Lower lobe of right lung (tissue), 2 donors: ENCODE results near the gene TEC. TPM values are rescaled to one million over a fixed set of nuclear protein-coding genes. Genes with fewer than 3 reads are reported as not detected.
"Not testable (repeated sequence)": the region's sequence is repeated elsewhere in the genome, so short reads cannot be mapped to it uniquely, and the experiment has no call there.

Source experiments
- ATAC-seq, 2 donors: fragments of 200-7000 bp; cut with Tn5 transposase; one replicate each; pipeline ENCODE4 v1.9.1; 2020 to 2022; ENCODE audit warnings: mild to moderate bottlenecking in 2 of 2, moderate library complexity in 2 of 2
- DNase-seq: peaks from one replicate; pipeline ENCODE4 v3.0.0-alpha.2; 2020
- H3K27ac ChIP-seq: fragments of 200-600 bp; one replicate; pipeline ENCODE4 v1.8.0; 2022
- H3K27me3 ChIP-seq: fragments of 200-600 bp; one replicate; pipeline ENCODE4 v1.8.0; 2022; ENCODE audit warnings: low read depth
- H3K36me3 ChIP-seq: fragments of 200-600 bp; one replicate; pipeline ENCODE4 v1.8.0; 2022; ENCODE audit warnings: mild to moderate bottlenecking
- H3K4me1 ChIP-seq: fragments of 200-600 bp; one replicate; pipeline ENCODE4 v1.8.0; 2022
- H3K4me3 ChIP-seq: fragments of 200-600 bp; one replicate; pipeline ENCODE4 v1.8.0; 2022; ENCODE audit warnings: mild to moderate bottlenecking
- H3K9me3 ChIP-seq: fragments of 200-600 bp; one replicate; pipeline ENCODE4 v1.8.0; 2022
- CTCF ChIP-seq: fragments of 200-600 bp; IDR thresholded peaks from one replicate; pipeline ENCODE4 v1.8.0; 2022; ENCODE audit warnings: antibody characterized with exemption, mild to moderate bottlenecking
- intact Hi-C: fragments of 100-400 bp; cut with DNase I; formaldehyde crosslinking; loops from one replicate; pipeline ENCODE4 v1.11.0; 2022
- long read RNA-seq: library from polyadenylated mRNA; unstranded; transcript quantifications from one replicate; pipeline ENCODE4 v2.0.0, GENCODE V29; 2021
- total RNA-seq: library from RNA; stranded (reverse); fragmentation: NEBNext Ultra II Directional; extraction: Animal tissue kit (Norgen Biotek cat#: 25700); gene quantifications from one replicate; pipeline ENCODE4 v1.2.1, GENCODE V29; 2021
- donor health status: DM: no; HTN: yes; CAD: no; lungs with severe emphysema.

The TEC gene
- total RNA-seq: 7.4 TPM
- long read RNA-seq, transcript TEC-201 (18 exons, 3,687 nt): major isoform, 10 of 25 reads
- long read RNA-seq, partial matches to known transcripts: 6 of 25 reads
- long read RNA-seq, other reads (novel, unspliced or antisense): 9 of 25 reads

GRCh38 chr4:48268956-48269860 lies at the start of gene TEC:
TEC (minus strand) TSS chr4:48269838; CDS start chr4:48228614, 41,224 bp downstream.
- DNase-seq (peak; percentile 84), ATAC-seq (peak; percentile 78 to 81)
- no peaks in the 10 kb centered on the region for H3K27me3 ChIP-seq
- H3K4me1 ChIP-seq: peaks cover 15% of the 10 kb centered on the region
- peak within 1 kb of the TSS; percentile 87 for H3K4me3 ChIP-seq
- peak within 1 kb of the TSS; percentile 91 for H3K27ac ChIP-seq
- no peak for TF ChIP-seq CTCF
- H3K9me3 ChIP-seq: no peaks in the 10 kb centered on the region
- intact Hi-C loops: no loop called here
- no peaks in the 10 kb centered on the region for H3K36me3 ChIP-seq

GRCh38 chr4:48315728-48316630 lies 46.3 kb upstream of the TEC start:
- TF ChIP-seq CTCF: peak; percentile 57
- Histone ChIP-seq H3K27ac (no peak overlapping the region), H3K9me3 (no peaks in the 10 kb centered on the region), H3K4me1 (no peaks in the 10 kb centered on the region), H3K27me3 (no peaks in the 10 kb centered on the region), H3K4me3 (no peak overlapping the region), H3K36me3 (no peaks in the 10 kb centered on the region)
- DNase-seq (no peak), ATAC-seq (peak; percentile 9 to 70)
- intact Hi-C loops: no loop called here

GRCh38 chr4:48314746-48315145 lies 45.1 kb upstream of the TEC start:
- H3K27ac ChIP-seq, DNase-seq, H3K36me3 ChIP-seq, H3K4me1 ChIP-seq, intact Hi-C loops, H3K9me3 ChIP-seq, ATAC-seq, H3K4me3 ChIP-seq, H3K27me3 ChIP-seq: not testable (repeated sequence)

- ATAC-seq (no peak), DNase-seq (no peak)
- Histone ChIP-seq H3K4me1 (no peaks in the 10 kb centered on the region), H3K27ac (no peak overlapping the region), H3K36me3 (no peaks in the 10 kb centered on the region), H3K4me3 (no peak overlapping the region), H3K27me3 (no peaks in the 10 kb centered on the region), H3K9me3 (no peaks in the 10 kb centered on the region)
- intact Hi-C loops: no loop called here
- no peak for TF ChIP-seq CTCF
These were observed 42.3 kb upstream of the TEC start for GRCh38 chr4:48311896-48312295.

- DNase-seq (no peak), ATAC-seq (no peak)
- Histone ChIP-seq H3K27ac (no peak overlapping the region), H3K9me3 (no peaks in the 10 kb centered on the region), H3K4me3 (no peak overlapping the region), H3K27me3 (no peaks in the 10 kb centered on the region), H3K36me3 (no peaks in the 10 kb centered on the region), H3K4me1 (no peaks in the 10 kb centered on the region)
- no peak for TF ChIP-seq CTCF
- intact Hi-C loops: no loop called here
These were observed 39.3 kb upstream of the TEC start for GRCh38 chr4:48308901-48309300.
